ENCODE data around the gene LTO1. TPM values are rescaled to one million over a fixed set of nuclear protein-coding genes. Genes with fewer than 3 reads are reported as not detected.
"Not testable (repeated sequence)": the region's sequence is repeated elsewhere in the genome, so short reads cannot be mapped to it uniquely, and the experiment has no call there.

The LTO1 gene
- polyA plus RNA-seq, 1 of the 3 experiments (the other 2 are of a cell fraction) = 30.8 TPM

- CTCF ChIA-PET = interaction anchor here (0.6 to 2.3 kb wide), 7 partner anchors 8 to 222 kb away, joined by 3 to 12 read pairs (median 4); no protein-coding TSS in a partner anchor
Measured at GRCh38 chr11:69696749-69697468, 21.8 kb upstream of the LTO1 start.

GRCh38 chr11:69695995-69696394 lies 20.8 kb upstream of the LTO1 start:
- H3K27me3 ChIP-seq (ENCODE audit: insufficient read depth); POLR2A ChIA-PET; H3K4me2 ChIP-seq; H3K36me3 ChIP-seq (replicated peaks in 1 of 2; ENCODE audit: control insufficient read depth in 1 of 2, insufficient read depth in 2 of 2, low read length in 1 of 2); DNase-seq; H3F3A ChIP-seq (replicated peaks; ENCODE audit: insufficient read depth); H3K27ac ChIP-seq (ENCODE audit: low read depth in 2 of 2, low read length in 1 of 2); H3K9me3 ChIP-seq; H3K79me2 ChIP-seq (ENCODE audit: insufficient read depth); H3K9ac ChIP-seq; H2AFZ ChIP-seq (ENCODE audit: low read depth); H4K20me1 ChIP-seq (ENCODE audit: insufficient read depth); H3K9me2 ChIP-seq; H3K4me3 ChIP-seq (ENCODE audit: low read depth in 2 of 2, low read length in 1 of 2): not testable (repeated sequence)
- CTCF ChIA-PET = interaction anchor here (0.6 to 2.3 kb wide), 10 partner anchors 8 to 496 kb away, joined by 3 to 12 read pairs (median 4); partner anchors contain the start of gene FGF19
- peaks cover 0 to 19% of the 10 kb centered on the region in 2 experiments; a peak in 1 of 4 replicates for H3K4me1 ChIP-seq (ENCODE audit: control insufficient read depth in 1 of 2, insufficient read depth in 2 of 2, low read depth in 1 of 2, low read length in 1 of 2)
- 78% methylated on average over 6 of the region's 6 CpGs for WGBS (ENCODE audit: low lambda C conversion rate)

More at GRCh38 chr11:69696749-69697468, 21.8 kb upstream of the LTO1 start:
- DNase-seq = no peak
- no peaks in the 10 kb centered on the region for H3K9me3 ChIP-seq
- H3K36me3 ChIP-seq (replicated peaks in 1 of 2; ENCODE audit: control insufficient read depth in 1 of 2, insufficient read depth in 2 of 2, low read length in 1 of 2) = no peaks in the 10 kb centered on the region
- no peaks in the 10 kb centered on the region for H3K9me2 ChIP-seq
- POLR2A ChIA-PET = no interaction called here
- WGBS (ENCODE audit: low lambda C conversion rate) = 85% methylated on average over 11 of the region's 15 CpGs
- H3K27ac ChIP-seq (ENCODE audit: low read depth in 2 of 2, low read length in 1 of 2) = no peak overlapping the region
- TF ChIP-seq FOXM1 (IDR thresholded peaks at IDR 0.05; ENCODE audit: low read depth) (no peak), GATA2 (CRISPR knock-in tag; IDR thresholded peaks at IDR 0.05) (no peak), USF1 (IDR thresholded peaks at IDR 0.05; ENCODE audit: borderline replicate concordance, low read depth) (no peak)
- H3K4me2 ChIP-seq = no peak overlapping the region
- H2AFZ ChIP-seq (ENCODE audit: low read depth) = no peak overlapping the region
- H3K27me3 ChIP-seq (ENCODE audit: insufficient read depth) = no peaks in the 10 kb centered on the region; the same call in 1 of the 2 replicates
- no peak overlapping the region for H3K4me3 ChIP-seq (ENCODE audit: low read depth in 2 of 2, low read length in 1 of 2)
- H3K79me2 ChIP-seq (ENCODE audit: insufficient read depth) = no peaks in the 10 kb centered on the region
- H3F3A ChIP-seq (replicated peaks; ENCODE audit: insufficient read depth) = peaks cover 3% of the 10 kb centered on the region
- no peak overlapping the region for H3K9ac ChIP-seq
- peaks cover 0 to 19% of the 10 kb centered on the region in 2 experiments; a peak in 1 of 4 replicates for H3K4me1 ChIP-seq (ENCODE audit: control insufficient read depth in 1 of 2, insufficient read depth in 2 of 2, low read depth in 1 of 2, low read length in 1 of 2)
- H4K20me1 ChIP-seq (ENCODE audit: insufficient read depth) = no peaks in the 10 kb centered on the region

GRCh38 chr11:69695581-69695980 lies 20.4 kb upstream of the LTO1 start:
- ChIA-PET POLR2A (no interaction called here), CTCF (interaction anchor here (0.6 to 2.3 kb wide), 9 partner anchors 9 to 496 kb away, joined by 3 to 12 read pairs (median 4); partner anchors contain the start of gene FGF19)
- H3K9ac ChIP-seq = no peak overlapping the region
- no peaks in the 10 kb centered on the region for H3K9me2 ChIP-seq
- no peaks in the 10 kb centered on the region for H3K9me3 ChIP-seq
- no peak for DNase-seq
- H4K20me1 ChIP-seq (ENCODE audit: insufficient read depth) = no peaks in the 10 kb centered on the region
- peaks cover 3% of the 10 kb centered on the region for H3F3A ChIP-seq (replicated peaks; ENCODE audit: insufficient read depth)
- H2AFZ ChIP-seq (ENCODE audit: low read depth) = no peak overlapping the region
- H3K79me2 ChIP-seq (ENCODE audit: insufficient read depth) = no peaks in the 10 kb centered on the region
- no peak overlapping the region for H3K27ac ChIP-seq (ENCODE audit: low read depth in 2 of 2, low read length in 1 of 2)
- H3K4me3 ChIP-seq (ENCODE audit: low read depth in 2 of 2, low read length in 1 of 2) = no peak overlapping the region
- WGBS (ENCODE audit: low lambda C conversion rate) = 84% methylated on average over 6 of the region's 7 CpGs
- no peak overlapping the region for H3K4me2 ChIP-seq
- H3K27me3 ChIP-seq (ENCODE audit: insufficient read depth) = peaks cover 6% of the 10 kb centered on the region; the same call in 1 of the 2 replicates
- peaks cover 0 to 15% of the 10 kb centered on the region in 2 experiments; a peak in 1 of 4 replicates for H3K4me1 ChIP-seq (ENCODE audit: control insufficient read depth in 1 of 2, insufficient read depth in 2 of 2, low read depth in 1 of 2, low read length in 1 of 2)
- no peaks in the 10 kb centered on the region for H3K36me3 ChIP-seq (replicated peaks in 1 of 2; ENCODE audit: control insufficient read depth in 1 of 2, insufficient read depth in 2 of 2, low read length in 1 of 2)
- no peak for TF ChIP-seq EP300 (IDR thresholded peaks at IDR 0.05; ENCODE audit: borderline replicate concordance in 1 of 2, low read depth in 1 of 2, low read length in 1 of 2)
- TF ChIP-seq CHD2 (IDR thresholded peaks at IDR 0.05; ENCODE audit: low read length, partially characterized antibody) = no peak
- no peak for TF ChIP-seq MAX (IDR thresholded peaks at IDR 0.05; ENCODE audit: low read depth)
- TF ChIP-seq RFX5 (IDR thresholded peaks at IDR 0.05; ENCODE audit: low read length) = no peak
- no peak for TF ChIP-seq POLR2AphosphoS5 (IDR thresholded peaks at IDR 0.05; ENCODE audit: low read depth, low read length)
- TF ChIP-seq TAF1 (IDR thresholded peaks at IDR 0.05; ENCODE audit: borderline replicate concordance, low read depth, low read length) = no peak
- no peak for TF ChIP-seq GABPA (IDR thresholded peaks at IDR 0.05; ENCODE audit: low read depth)
- TF ChIP-seq YY1 (IDR thresholded peaks at IDR 0.05; ENCODE audit: low read depth) = no peak
- no peak for TF ChIP-seq REST (IDR thresholded peaks at IDR 0.05; ENCODE audit: low read depth, low read length)
- TF ChIP-seq TEAD4 (IDR thresholded peaks at IDR 0.05; ENCODE audit: borderline replicate concordance, insufficient read depth) = no peak
- TF ChIP-seq GATA2 (CRISPR knock-in tag; IDR thresholded peaks at IDR 0.05) = no peak
- no peak for TF ChIP-seq CTCF (IDR thresholded peaks at IDR 0.05)
